Stomach (tissue), 9 donors: ENCODE results near the gene PAN3. TPM values are rescaled to one million over a fixed set of nuclear protein-coding genes. Genes with fewer than 3 reads are reported as not detected.

Experiments
- DNase-seq, 2 donors: peaks; one replicate each; pipeline versions ENCODE4 v3.0.0 to v3.0.0-alpha.2; 2013 to 2019
- H3K27ac ChIP-seq, 5 donors: fragments of 200-600 bp in 4 of 5; sonication (generic) in 4 of 5; one replicate each; pipeline ENCODE4 v1.5.1; 2013 to 2019; ENCODE audit warnings: mild to moderate bottlenecking in 1 of 5, moderate library complexity in 1 of 5
- H3K27me3 ChIP-seq, 3 donors: fragments of 200-600 bp; sonication (generic); one replicate each; pipeline ENCODE4 v1.5.1; 2017 to 2019; ENCODE audit warnings: mixed run types in 1 of 3
- H3K36me3 ChIP-seq, 4 donors: fragments of 200-600 bp; sonication (generic); 1 replicate in 3 of 4; 2 replicates in 1 of 4; pipeline ENCODE4 v1.5.1; 2016 to 2019
- H3K4me1 ChIP-seq, 4 donors: fragments of 200-600 bp; sonication (generic); one replicate each; pipeline ENCODE4 v1.5.1; 2016 to 2019
- H3K4me3 ChIP-seq, 4 donors: fragments of 200-600 bp; sonication (generic) in 3 of 4; one replicate each; pipeline ENCODE4 v1.5.1; 2016 to 2019; ENCODE audit warnings: mild to moderate bottlenecking in 1 of 4
- H3K9me3 ChIP-seq, 4 donors: fragments of 200-600 bp; sonication (generic); one replicate each; pipeline ENCODE4 v1.5.1; 2016 to 2019
- CTCF ChIP-seq, 7 experiments: fragments of 450-650 bp in 4 of 7; fragments of 200-600 bp in 3 of 7; sonication (generic) in 3 of 7; IDR thresholded peaks; one replicate each; pipeline ENCODE4 v1.5.1; 2016 to 2019; ENCODE audit warnings: antibody characterized with exemption in 7 of 7, control low read depth in 2 of 7, mild to moderate bottlenecking in 1 of 7
- EP300 ChIP-seq: sonication (generic); formaldehyde crosslinking; IDR thresholded peaks from one replicate; pipeline ENCODE4 v1.6.1; 2017; ENCODE audit warnings: antibody characterized with exemption
- POLR2A ChIP-seq, 4 donors: fragments of 450-650 bp; IDR thresholded peaks; one replicate each; pipeline ENCODE4 v1.6.1; 2016; ENCODE audit warnings: antibody characterized with exemption in 4 of 4, control low read depth in 2 of 4, mild to moderate bottlenecking in 1 of 4, moderate library complexity in 1 of 4
- POLR2AphosphoS5 ChIP-seq, 3 donors: sonication (generic); formaldehyde crosslinking; IDR thresholded peaks; one replicate each; pipeline ENCODE4 v1.6.1; 2016; ENCODE audit warnings: antibody characterized with exemption in 3 of 3
- WGBS, 5 donors: extraction: QIAGEN DNeasy Blood & Tissue Kit in 3 of 5; methylation state at CpG; one replicate each; pipeline versions ENCODE4 v1.1.5 to v1.1.7; 2013 to 2018; 5-methylcytosine and 5-hydroxymethylcytosine counted together
- intact Hi-C: fragments of 100-400 bp; cut with DNase I; formaldehyde crosslinking; loops from one replicate; pipeline ENCODE4 v1.15.1; 2023; ENCODE audit warnings: low total_unique reads
- polyA plus RNA-seq, 3 donors: library from polyadenylated mRNA; stranded (reverse); fragments of 200-250 nt; gene quantifications; one replicate each; pipeline ENCODE4 v1.2.3, GENCODE V29; 2013
- total RNA-seq, 5 donors: library from RNA; depleted of rRNA; stranded (reverse); fragments of >200 nt; gene quantifications; one replicate each; pipeline versions ENCODE4 v1.1.0 to v1.2.3, GENCODE V29; 2014 to 2016
- donor health status: healthy with polysubstance abuse.
- donor health status: Bipolar disorder and iron deficiency.
- donor health status: healthy.

Gene PAN3
- total and polyA plus RNA-seq, 8 donors = 3.9 to 68.1 (median 26.0) TPM

- DNase-seq = no peak
- Histone ChIP-seq H3K4me1 (peaks cover 0 to 5% (median 0%) of the 10 kb centered on the region in 4 donors), H3K9me3 (no peaks in the 10 kb centered on the region), H3K27ac (no peak overlapping the region), H3K27me3 (no peaks in the 10 kb centered on the region), H3K4me3 (no peak overlapping the region), H3K36me3 (no peaks in the 10 kb centered on the region)
- TF ChIP-seq CTCF (IDR thresholded peaks at IDR 0.05) (no peak), POLR2AphosphoS5 (IDR thresholded peaks at IDR 0.05) (no peak), EP300 (no peak), POLR2A (IDR thresholded peaks at IDR 0.05) (no peak)
- intact Hi-C loops = no loop called here
Observed at GRCh38 chr13:28128926-28129325, 9.4 kb upstream of the PAN3 start.

- WGBS, 5 donors = 35 to 56% (median 45%) methylated on average over 5 of the region's 5 CpGs
- Histone ChIP-seq H3K9me3 (no peaks in the 10 kb centered on the region), H3K4me1 (peaks cover 0 to 5% (median 0%) of the 10 kb centered on the region in 4 donors), H3K27me3 (no peaks in the 10 kb centered on the region), H3K36me3 (no peaks in the 10 kb centered on the region), H3K27ac (no peak overlapping the region), H3K4me3 (no peak overlapping the region)
- DNase-seq = no peak
- intact Hi-C loops = no loop called here
- no peak for TF ChIP-seq CTCF (IDR thresholded peaks at IDR 0.05)
- TF ChIP-seq POLR2A (IDR thresholded peaks at IDR 0.05) = no peak
- no peak for TF ChIP-seq POLR2AphosphoS5 (IDR thresholded peaks at IDR 0.05)
- no peak for TF ChIP-seq EP300
Observed at GRCh38 chr13:28129911-28130693, 8.2 kb upstream of the PAN3 start.

GRCh38 chr13:28131646-28132045, 6.7 kb upstream of the PAN3 start:
- H3K4me3 ChIP-seq = no peak overlapping the region
- no peak for TF ChIP-seq POLR2AphosphoS5 (IDR thresholded peaks at IDR 0.05)
- no peak for TF ChIP-seq POLR2A (IDR thresholded peaks at IDR 0.05)
- no peak for TF ChIP-seq CTCF (IDR thresholded peaks at IDR 0.05)
- DNase-seq = no peak
- no peaks in the 10 kb centered on the region for H3K9me3 ChIP-seq
- intact Hi-C loops = no loop called here
- peaks cover 0 to 6% (median 2%) of the 10 kb centered on the region in 4 donors for H3K4me1 ChIP-seq
- H3K36me3 ChIP-seq = no peaks in the 10 kb centered on the region
- H3K27me3 ChIP-seq = no peaks in the 10 kb centered on the region
- H3K27ac ChIP-seq = no peak overlapping the region
- WGBS, 5 donors = 88 to 95% (median 89%) methylated on average over 11 of the region's 11 CpGs

GRCh38 chr13:28136916-28137315, 1.4 kb upstream of the PAN3 start:
- H3K27ac ChIP-seq = peak overlapping the region in 2 of 5 donors; percentile 98 to 99
- no peaks in the 10 kb centered on the region for H3K27me3 ChIP-seq
- no peaks in the 10 kb centered on the region for H3K9me3 ChIP-seq
- peak overlapping the region; percentile 92 to 99 (median 96) for H3K4me3 ChIP-seq
- peaks cover 8 to 37% (median 27%) of the 10 kb centered on the region in 4 donors for H3K4me1 ChIP-seq
- DNase-seq = peak in 1 of 2 donors; percentile 36
- H3K36me3 ChIP-seq = no peaks in the 10 kb centered on the region
- intact Hi-C loops = no loop called here
- no peak for TF ChIP-seq POLR2AphosphoS5 (IDR thresholded peaks at IDR 0.05)
- TF ChIP-seq EP300 = no peak
- no peak for TF ChIP-seq POLR2A (IDR thresholded peaks at IDR 0.05)
- no peak for TF ChIP-seq CTCF (IDR thresholded peaks at IDR 0.05)
- WGBS, 5 donors = 26 to 42% (median 37%) methylated on average over 7 of the region's 7 CpGs
